ENCODE measurements around the gene TMED5. TPM values are rescaled to one million over a fixed set of nuclear protein-coding genes. Genes with fewer than 3 reads are reported as not detected.

Gene TMED5
- polyA plus RNA-seq, 3 donors, result 30.0 to 75.8 (median 62.8) TPM

- intact Hi-C loops (cut with micrococcal nuclease), result no loop called here
- H3K4me2 ChIP-seq (replicated peaks; ENCODE audit: extremely low read depth, low read length, poor library complexity, severe bottlenecking), result no peak overlapping the region
- WGBS (ENCODE audit: insufficient coverage), result 100% methylated on average over 1 of the region's 4 CpGs
- H2AFZ ChIP-seq (ENCODE audit: insufficient read depth, low read depth, low read length, poor library complexity, severe bottlenecking), result no peak overlapping the region
- Mint-ChIP-seq H3K4me3 (no peak overlapping the region), H3K36me3 (peaks cover 37 to 65% of the 10 kb centered on the region in 2 donors), H3K27me3 (ENCODE audit: low read depth in 3 of 3) (no peaks in the 10 kb centered on the region), H3K9me3 (peaks cover 0 to 14% (median 8%) of the 10 kb centered on the region in 7 donors), H3K27ac (no peak overlapping the region), H3K4me1 (peaks cover 15% of the 10 kb centered on the region)
- peaks cover 0 to 5% of the 10 kb centered on the region in 2 donors for H3K9me3 ChIP-seq (replicated peaks in 1 of 2; ENCODE audit: control insufficient read depth in 1 of 2, insufficient read depth in 1 of 2, low read length in 2 of 2)
- H3K4me3 ChIP-seq (replicated peaks in 1 of 3; ENCODE audit: low read depth in 2 of 3, low read length in 3 of 3), result no peak overlapping the region
- no peak overlapping the region for H3K9ac ChIP-seq (ENCODE audit: insufficient read depth, low read length, poor library complexity, severe bottlenecking)
- H3K4me1 ChIP-seq (ENCODE audit: control insufficient read depth in 1 of 2, insufficient read depth in 2 of 2, low read length in 2 of 2), result peaks cover 3 to 12% of the 10 kb centered on the region in 2 donors
- TF ChIP-seq CTCF (IDR thresholded peaks at IDR 0.05), result no peak
- H3K27me3 ChIP-seq (ENCODE audit: control insufficient read depth in 2 of 2, insufficient read depth in 2 of 2, low read length in 2 of 2), result no peaks in the 10 kb centered on the region
- no peak for DNase-seq
- H4K20me1 ChIP-seq (ENCODE audit: insufficient read depth, low read length), result peaks cover 67% of the 10 kb centered on the region
- peaks cover 99% of the 10 kb centered on the region for H3K79me2 ChIP-seq (ENCODE audit: insufficient read depth, low read length)
- peaks cover 13 to 52% of the 10 kb centered on the region in 2 donors for H3K36me3 ChIP-seq (replicated peaks in 1 of 2; ENCODE audit: control insufficient read depth in 1 of 2, insufficient read depth in 2 of 2, low read length in 2 of 2)
- no peak overlapping the region for H3K27ac ChIP-seq (ENCODE audit: low read depth in 1 of 2, low read length in 2 of 2)
Measured at GRCh38 chr1:93107395-93107794, 72.8 kb downstream of the TMED5 start.

GRCh38 chr1:93106226-93106625 is 74.0 kb downstream of the TMED5 start:
- Mint-ChIP-seq H3K27me3 (ENCODE audit: low read depth in 3 of 3) (no peaks in the 10 kb centered on the region), H3K27ac (peak overlapping the region in 1 of 7 donors; percentile 31), H3K9me3 (peaks cover 0 to 14% (median 8%) of the 10 kb centered on the region in 7 donors), H3K4me1 (peaks cover 10% of the 10 kb centered on the region), H3K36me3 (peaks cover 37 to 65% of the 10 kb centered on the region in 2 donors), H3K4me3 (no peak overlapping the region)
- Histone ChIP-seq H3K4me3 (replicated peaks in 1 of 3; ENCODE audit: low read depth in 2 of 3, low read length in 3 of 3) (no peak overlapping the region), H3K27me3 (ENCODE audit: control insufficient read depth in 2 of 2, insufficient read depth in 2 of 2, low read length in 2 of 2) (no peaks in the 10 kb centered on the region), H3K9ac (ENCODE audit: insufficient read depth, low read length, poor library complexity, severe bottlenecking) (no peak overlapping the region), H3K79me2 (ENCODE audit: insufficient read depth, low read length) (peaks cover 99% of the 10 kb centered on the region), H3K4me2 (replicated peaks; ENCODE audit: extremely low read depth, low read length, poor library complexity, severe bottlenecking) (no peak overlapping the region), H4K20me1 (ENCODE audit: insufficient read depth, low read length) (peaks cover 68% of the 10 kb centered on the region), H3K27ac (ENCODE audit: low read depth in 1 of 2, low read length in 2 of 2) (no peak overlapping the region), H2AFZ (ENCODE audit: insufficient read depth, low read depth, low read length, poor library complexity, severe bottlenecking) (no peak overlapping the region), H3K4me1 (ENCODE audit: control insufficient read depth in 1 of 2, insufficient read depth in 2 of 2, low read length in 2 of 2) (peaks cover 0 to 3% of the 10 kb centered on the region in 2 donors), H3K36me3 (replicated peaks in 1 of 2; ENCODE audit: control insufficient read depth in 1 of 2, insufficient read depth in 2 of 2, low read length in 2 of 2) (peaks cover 13 to 52% of the 10 kb centered on the region in 2 donors), H3K9me3 (replicated peaks in 1 of 2; ENCODE audit: control insufficient read depth in 1 of 2, insufficient read depth in 1 of 2, low read length in 2 of 2) (peaks cover 0 to 5% of the 10 kb centered on the region in 2 donors)
- no peak for TF ChIP-seq CTCF (IDR thresholded peaks at IDR 0.05)
- DNase-seq, result no peak
- no CpG with 5 or more reads among the region's 2 CpGs for WGBS (ENCODE audit: insufficient coverage)
- intact Hi-C loops (cut with micrococcal nuclease), result no loop called here
